ENCODE results near the gene RHOG. TPM values are rescaled to one million over a fixed set of nuclear protein-coding genes. Genes with fewer than 3 reads are reported as not detected.
A peak's percentile ranks its signal among the peaks of the same experiment; 100 is the strongest.
"Not testable (repeated sequence)": the region's sequence is repeated elsewhere in the genome, so short reads cannot be mapped to it uniquely, and the experiment has no call there.

Gene RHOG
- total RNA-seq, 1 experiment from 2014 or later, result 20.2 TPM

DNA sequence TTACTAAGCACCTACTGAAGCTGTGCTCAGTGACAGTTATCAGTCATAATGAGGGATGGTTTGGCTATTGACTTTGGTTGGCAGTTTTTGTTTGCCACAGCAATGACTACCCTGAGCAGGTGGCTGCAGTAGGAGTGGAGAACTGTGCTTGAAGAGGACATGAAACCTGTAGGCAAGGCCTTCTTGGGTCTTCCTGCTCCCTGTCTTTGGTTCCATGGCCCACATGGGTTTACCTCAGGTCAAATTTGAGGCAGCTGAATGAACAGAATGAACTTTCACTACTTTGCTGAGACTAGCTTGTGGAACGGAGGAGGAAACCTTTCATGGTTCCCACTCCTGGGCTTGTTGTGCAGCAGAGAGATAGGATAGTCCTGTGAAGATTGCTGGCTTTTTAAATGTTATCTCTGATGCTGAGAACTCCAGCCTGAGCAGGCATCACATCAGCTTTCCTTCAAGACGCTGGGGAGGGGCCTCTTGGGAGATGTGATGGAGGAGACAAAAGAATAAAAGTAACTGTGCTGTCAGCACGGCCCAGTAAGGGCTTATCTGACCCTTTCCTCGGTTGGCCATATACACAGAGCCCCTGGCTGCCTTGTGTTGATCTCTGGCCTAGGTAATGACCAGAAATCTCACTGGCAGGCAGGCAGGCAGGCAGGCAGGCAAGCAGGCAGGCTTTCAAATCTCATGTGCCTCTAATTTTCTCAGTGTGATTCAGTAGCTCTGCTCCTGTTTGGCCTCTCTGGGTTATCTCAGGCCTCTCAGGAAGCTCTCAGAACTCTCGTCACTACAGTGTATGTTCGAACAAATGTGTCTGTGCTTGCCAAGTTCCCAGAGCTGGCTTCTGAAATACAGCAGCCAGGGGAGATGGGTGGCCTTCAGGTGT lies 26.7 kb upstream of the RHOG start:
- H3K27me3 ChIP-seq (ENCODE audit: control insufficient read depth, insufficient read depth, low read length), result no peaks in the 10 kb centered on the region
- H3K36me3 ChIP-seq (replicated peaks; ENCODE audit: control insufficient read depth, insufficient read depth, low read length), result no peaks in the 10 kb centered on the region
- H3K4me3 ChIP-seq (ENCODE audit: insufficient read depth, low read depth, low read length), result no peak overlapping the region
- no peak for DNase-seq

DNA sequence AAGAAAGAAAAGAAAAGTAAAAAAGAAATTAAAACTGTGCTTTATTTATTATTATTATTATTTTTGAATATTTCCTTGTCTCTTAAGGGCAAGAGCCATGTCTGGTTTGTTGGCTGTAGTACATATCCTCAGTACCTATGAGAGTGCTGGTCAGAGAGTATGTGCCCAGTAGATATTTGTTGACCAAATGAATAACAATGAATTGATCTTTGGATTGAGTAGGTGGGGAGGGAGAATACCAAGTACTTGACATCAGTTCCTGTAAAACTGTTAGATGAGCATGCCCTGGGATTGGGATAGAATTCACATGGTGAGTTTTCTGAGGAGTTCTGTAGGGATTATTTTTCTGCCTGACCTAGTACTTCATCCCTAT lies 26.1 kb upstream of the RHOG start:
- Histone ChIP-seq H3K36me3 (replicated peaks; ENCODE audit: control insufficient read depth, insufficient read depth, low read length) (no peaks in the 10 kb centered on the region), H3K27me3 (ENCODE audit: control insufficient read depth, insufficient read depth, low read length) (no peaks in the 10 kb centered on the region), H3K4me3 (ENCODE audit: insufficient read depth, low read depth, low read length) (no peak overlapping the region)
- no peak for DNase-seq

- Histone ChIP-seq H3K36me3 (replicated peaks; ENCODE audit: control insufficient read depth, insufficient read depth, low read length) (no peaks in the 10 kb centered on the region), H3K27me3 (ENCODE audit: control insufficient read depth, insufficient read depth, low read length) (no peaks in the 10 kb centered on the region), H3K4me3 (ENCODE audit: insufficient read depth, low read depth, low read length) (no peak overlapping the region)
- no peak for DNase-seq
Observed at GRCh38 chr11:3866206-3866605, 25.4 kb upstream of the RHOG start.

- no peaks in the 10 kb centered on the region for H3K36me3 ChIP-seq (replicated peaks; ENCODE audit: control insufficient read depth, insufficient read depth, low read length)
- H3K4me3 ChIP-seq (ENCODE audit: insufficient read depth, low read depth, low read length), result no peak overlapping the region
- H3K27me3 ChIP-seq (ENCODE audit: control insufficient read depth, insufficient read depth, low read length), result no peaks in the 10 kb centered on the region
- no peak for DNase-seq
Observed at GRCh38 chr11:3865388-3866193, 24.8 kb upstream of the RHOG start.

GRCh38 chr11:3861683-3862082 lies 20.9 kb upstream of the RHOG start:
- DNase-seq, result peak; percentile 55
- peaks cover 1% of the 10 kb centered on the region; the same call in 1 of the 2 replicates for H3K27me3 ChIP-seq (ENCODE audit: control insufficient read depth, insufficient read depth, low read length)
- no peak overlapping the region for H3K4me3 ChIP-seq (ENCODE audit: insufficient read depth, low read depth, low read length)
- H3K36me3 ChIP-seq (replicated peaks; ENCODE audit: control insufficient read depth, insufficient read depth, low read length), result no peaks in the 10 kb centered on the region

GRCh38 chr11:3860898-3861393 lies 20.2 kb upstream of the RHOG start:
- not testable (repeated sequence) for DNase-seq; H3K4me3 ChIP-seq (ENCODE audit: insufficient read depth, low read depth, low read length); H3K36me3 ChIP-seq (replicated peaks; ENCODE audit: control insufficient read depth, insufficient read depth, low read length); H3K27me3 ChIP-seq (ENCODE audit: control insufficient read depth, insufficient read depth, low read length)

DNA sequence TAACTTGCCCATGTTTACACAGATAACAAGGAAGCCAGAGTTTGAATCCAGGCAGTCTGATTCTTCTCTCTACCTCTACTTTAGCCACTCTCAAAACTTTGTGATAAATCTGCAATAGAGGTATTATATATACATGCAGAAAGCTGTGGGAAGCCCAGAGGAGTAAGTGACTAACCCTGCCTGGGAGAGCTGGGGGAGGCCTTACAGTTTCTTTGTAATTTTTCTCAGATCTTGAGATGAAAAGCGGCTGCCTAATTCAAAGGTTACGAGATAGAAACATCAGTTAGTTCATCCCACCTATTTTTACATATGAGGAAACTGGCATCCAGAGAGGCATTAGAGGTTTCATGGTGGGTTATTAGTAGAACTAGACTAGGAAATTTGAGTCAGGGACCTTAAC lies 19.6 kb upstream of the RHOG start:
- Histone ChIP-seq H3K27me3 (ENCODE audit: control insufficient read depth, insufficient read depth, low read length) (peaks cover 10% of the 10 kb centered on the region), H3K4me3 (ENCODE audit: insufficient read depth, low read depth, low read length) (no peak overlapping the region), H3K36me3 (replicated peaks; ENCODE audit: control insufficient read depth, insufficient read depth, low read length) (no peaks in the 10 kb centered on the region)
- DNase-seq, result no peak

- H3K4me3 ChIP-seq (ENCODE audit: insufficient read depth, low read depth, low read length), result no peak overlapping the region
- DNase-seq, result peak; percentile 60
- peaks cover 10% of the 10 kb centered on the region for H3K27me3 ChIP-seq (ENCODE audit: control insufficient read depth, insufficient read depth, low read length)
- H3K36me3 ChIP-seq (replicated peaks; ENCODE audit: control insufficient read depth, insufficient read depth, low read length), result no peaks in the 10 kb centered on the region
Observed at GRCh38 chr11:3859373-3859881, 18.7 kb upstream of the RHOG start.

- no peaks in the 10 kb centered on the region for H3K36me3 ChIP-seq (replicated peaks; ENCODE audit: control insufficient read depth, insufficient read depth, low read length)
- peaks cover 10% of the 10 kb centered on the region for H3K27me3 ChIP-seq (ENCODE audit: control insufficient read depth, insufficient read depth, low read length)
- no peak overlapping the region for H3K4me3 ChIP-seq (ENCODE audit: insufficient read depth, low read depth, low read length)
- DNase-seq, result no peak
Observed at GRCh38 chr11:3857628-3858027, 16.9 kb upstream of the RHOG start.

GRCh38 chr11:3856856-3857553 lies 16.2 kb upstream of the RHOG start:
- Histone ChIP-seq H3K27me3 (ENCODE audit: control insufficient read depth, insufficient read depth, low read length) (peaks cover 10% of the 10 kb centered on the region), H3K36me3 (replicated peaks; ENCODE audit: control insufficient read depth, insufficient read depth, low read length) (no peaks in the 10 kb centered on the region), H3K4me3 (ENCODE audit: insufficient read depth, low read depth, low read length) (no peak overlapping the region)
- no peak for DNase-seq

- peak; percentile 72 for DNase-seq
- Histone ChIP-seq H3K27me3 (ENCODE audit: control insufficient read depth, insufficient read depth, low read length) (peaks cover 10% of the 10 kb centered on the region), H3K4me3 (ENCODE audit: insufficient read depth, low read depth, low read length) (peak overlapping the region; percentile 81), H3K36me3 (replicated peaks; ENCODE audit: control insufficient read depth, insufficient read depth, low read length) (no peaks in the 10 kb centered on the region)
Observed at GRCh38 chr11:3855808-3856491, 15.2 kb upstream of the RHOG start.

DNA sequence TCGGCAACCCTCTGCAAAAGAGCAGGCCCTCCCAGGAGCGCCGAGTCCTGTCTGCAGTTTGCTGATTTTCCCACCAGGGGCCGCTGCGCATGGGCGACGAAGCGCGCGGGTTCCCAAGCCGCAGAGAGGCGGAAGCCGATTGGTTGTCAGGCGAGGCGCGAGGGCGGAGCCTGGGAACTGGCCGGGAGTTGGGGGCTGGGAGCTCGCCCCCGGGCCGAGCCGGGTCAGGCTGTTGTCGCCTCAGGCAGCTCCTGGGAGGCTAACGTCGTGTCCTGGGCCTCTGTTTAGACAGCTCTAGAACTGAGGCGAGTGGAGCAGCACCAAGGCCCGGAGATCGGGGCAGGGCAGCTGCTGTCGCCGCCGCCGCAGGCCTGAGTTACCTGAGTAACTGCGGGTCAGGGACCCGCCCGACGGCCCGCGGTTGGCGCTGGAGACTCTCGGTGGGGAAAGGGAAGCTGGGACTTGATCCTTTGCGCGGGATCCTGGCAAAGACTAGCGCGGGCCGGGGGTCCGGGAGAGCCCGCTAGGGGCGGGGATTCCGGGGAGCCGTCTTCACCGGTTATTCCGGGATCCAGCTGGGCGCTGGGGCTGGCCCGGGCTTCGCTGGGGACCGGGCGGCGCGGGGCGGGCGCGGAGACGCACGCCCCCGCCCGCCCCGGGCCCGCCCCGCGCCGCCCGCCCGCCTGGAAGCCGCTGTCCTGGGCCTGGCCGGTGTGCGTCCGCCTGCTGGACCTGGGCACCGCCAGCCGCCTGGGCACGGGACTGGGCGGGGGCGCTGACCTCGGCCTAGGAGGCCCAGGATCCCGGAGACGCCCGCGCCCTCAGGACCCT lies 14.4 kb upstream of the RHOG start, which contains the start of gene STIM1:
Gene STIM1 (plus strand): TSS at position 688 of the 831 bp plus-strand sequence. CDS start 607 bp downstream, outside the sequence.
- Histone ChIP-seq H3K27me3 (ENCODE audit: control insufficient read depth, insufficient read depth, low read length) (peaks cover 10% of the 10 kb centered on the region), H3K4me3 (ENCODE audit: insufficient read depth, low read depth, low read length) (peak within 1 kb of the TSS; percentile 81), H3K36me3 (replicated peaks; ENCODE audit: control insufficient read depth, insufficient read depth, low read length) (no peaks in the 10 kb centered on the region)
- peak; percentile 97 for DNase-seq

- H3K36me3 ChIP-seq (replicated peaks; ENCODE audit: control insufficient read depth, insufficient read depth, low read length), result no peaks in the 10 kb centered on the region
- H3K4me3 ChIP-seq (ENCODE audit: insufficient read depth, low read depth, low read length), result peak overlapping the region; percentile 22; the same call in 1 of the 2 replicates
- H3K27me3 ChIP-seq (ENCODE audit: control insufficient read depth, insufficient read depth, low read length), result peaks cover 10% of the 10 kb centered on the region
- DNase-seq, result no peak
Observed at GRCh38 chr11:3854660-3854976, 13.9 kb upstream of the RHOG start.

Measured in H7 (cell line).